DMS79 treated with DMSO at 0.1 percent for 48 hours (cell line): Measurements from ENCODE around the gene VAX1.
"Not testable (repeated sequence)": the region's sequence is repeated elsewhere in the genome, so short reads cannot be mapped to it uniquely, and the experiment has no call there.

Source experiments
- DNase-seq: peaks from one replicate; lab custom pipeline; 2025; lab: John Stamatoyannopoulos, UW

The VAX1 gene

GRCh38 chr10:117137911-117138642, at the start of gene VAX1:
Gene VAX1, minus strand, starts transcription at chr10:117138270. Its CDS starts 214 bp downstream, at chr10:117138056.
- DNase-seq = no peak

GRCh38 chr10:117186832-117187615, 49.0 kb upstream of the VAX1 start:
- no peak for DNase-seq

GRCh38 chr10:117185817-117186216, 47.7 kb upstream of the VAX1 start:
- DNase-seq = not testable (repeated sequence)

- DNase-seq = no peak
These were observed 46.8 kb upstream of the VAX1 start for GRCh38 chr10:117184821-117185220.

DNA sequence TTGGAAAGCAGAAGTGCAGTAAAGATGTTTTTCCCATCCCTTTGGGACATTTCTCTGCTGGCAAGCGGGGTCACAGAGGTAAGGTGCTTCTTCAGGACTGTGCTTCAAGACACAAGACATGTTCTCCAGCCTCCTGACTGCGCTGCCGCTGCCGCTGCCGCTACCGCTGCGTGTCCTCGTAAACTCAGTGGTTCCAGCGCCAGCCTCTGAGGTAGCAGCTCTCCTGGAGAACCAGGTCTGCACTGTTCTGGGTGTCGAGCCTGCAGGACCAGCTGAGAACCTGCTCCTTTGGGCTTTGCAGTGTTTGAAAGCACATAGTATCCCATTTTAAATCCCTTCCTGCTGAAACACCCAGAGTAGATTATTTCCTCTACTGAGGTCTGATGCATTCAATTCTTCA, 46.2 kb upstream of the VAX1 start:
- DNase-seq = no peak

DNA sequence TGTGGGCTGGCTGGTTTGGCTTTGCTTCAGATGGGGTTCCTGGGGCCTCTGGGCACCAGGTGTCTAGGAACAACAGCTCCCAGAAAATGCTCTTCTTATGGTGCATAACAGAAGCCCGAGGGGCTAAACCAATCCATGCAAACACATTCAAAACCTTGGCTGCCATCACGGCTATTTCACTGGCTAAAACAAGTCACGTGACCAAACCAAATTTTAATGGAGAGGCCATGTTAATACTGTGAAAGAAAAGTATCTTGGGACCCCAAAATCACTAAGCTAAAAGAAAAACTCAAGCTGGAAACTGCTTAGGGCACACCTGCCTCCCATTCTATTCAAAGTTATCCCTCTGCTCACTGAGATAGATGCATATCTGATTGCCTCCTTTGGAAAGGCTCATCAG, 40.1 kb upstream of the VAX1 start:
- DNase-seq = no peak

DNA sequence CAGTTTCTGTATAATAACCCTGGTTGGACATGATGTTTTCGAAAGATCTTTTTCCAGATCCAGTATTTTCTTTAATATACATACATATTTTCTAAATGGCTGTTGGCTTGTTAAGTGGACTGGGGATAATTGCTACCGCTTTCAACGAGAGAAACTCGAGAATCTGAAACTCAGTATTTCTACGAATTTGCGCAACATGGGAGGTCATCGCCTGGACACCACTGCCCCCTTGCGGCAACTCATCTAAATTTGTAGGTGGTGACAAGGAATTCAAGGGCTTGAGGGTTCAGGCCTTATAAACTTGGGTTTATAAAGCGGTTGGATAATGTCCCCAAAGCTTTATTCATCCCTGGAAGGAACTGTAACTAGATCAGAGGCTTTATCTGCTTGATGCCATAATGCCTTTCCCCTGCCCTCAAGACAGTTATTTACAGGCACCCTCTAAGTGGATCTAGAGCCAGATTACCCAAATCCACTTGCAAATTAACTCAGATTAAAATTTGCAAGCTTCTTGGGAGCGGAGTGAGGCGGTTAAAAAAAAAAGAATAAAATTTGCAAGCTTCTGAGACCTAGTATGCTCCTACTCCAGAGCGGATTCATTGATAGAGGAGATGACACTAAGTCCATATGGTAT, 37.9 kb upstream of the VAX1 start:
- DNase-seq = peak; percentile 33

DNA sequence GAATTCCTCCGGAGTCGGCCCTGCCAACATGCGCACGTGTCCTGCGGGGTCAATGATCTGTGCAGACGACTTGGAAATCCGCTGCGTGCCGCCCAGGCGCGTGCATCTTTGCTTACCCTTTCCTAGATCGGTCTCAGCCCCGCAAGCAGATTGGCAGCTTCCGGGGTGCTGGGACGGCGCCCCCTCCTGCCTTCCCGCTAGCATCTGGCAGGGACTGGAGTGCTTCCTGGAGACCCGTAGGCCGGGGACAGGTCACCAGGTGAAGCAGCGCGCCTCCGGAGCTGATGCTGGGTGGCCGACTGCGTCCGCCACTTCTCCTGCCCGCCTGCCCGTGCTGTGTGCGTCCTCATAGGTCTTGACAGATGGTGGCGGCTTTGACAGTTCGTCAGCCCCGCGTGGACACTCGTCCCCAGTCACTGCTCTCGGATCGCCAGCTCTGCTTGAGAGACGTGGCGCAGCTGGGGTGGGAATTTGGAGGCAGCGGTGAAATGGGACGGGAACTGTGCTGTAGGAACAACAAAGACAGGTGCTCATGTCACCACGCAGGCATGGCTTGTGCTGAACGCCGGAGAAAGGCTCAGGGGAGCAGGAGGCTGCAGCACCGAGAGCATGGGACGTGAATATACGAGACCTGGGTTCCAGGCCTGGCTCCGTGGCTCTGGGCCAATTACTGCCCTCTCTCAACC, 37.3 kb upstream of the VAX1 start:
- no peak for DNase-seq

GRCh38 chr10:117174439-117175214, 36.6 kb upstream of the VAX1 start:
- peak; percentile 34 for DNase-seq

DNA sequence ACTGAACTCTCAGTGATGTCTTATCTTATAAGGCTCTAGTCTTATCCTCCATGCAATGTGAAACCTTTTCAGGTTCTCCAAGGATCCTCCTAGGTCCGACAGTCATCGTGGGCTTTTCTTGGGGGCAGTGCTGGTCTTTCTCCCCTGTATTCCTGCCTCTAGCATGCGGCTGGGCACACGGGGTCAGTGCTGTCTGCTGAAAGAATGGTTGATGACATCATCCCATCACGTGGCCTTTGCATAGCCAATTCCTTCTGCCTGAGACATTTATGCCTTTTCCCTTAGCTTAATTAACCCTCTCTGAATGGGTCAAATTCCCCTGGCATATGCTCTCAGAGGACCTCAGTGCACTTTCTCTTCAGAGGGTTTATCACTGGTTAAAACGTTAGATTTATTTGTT, 32.2 kb upstream of the VAX1 start:
- DNase-seq = no peak

- no peak for DNase-seq
These were observed 31.4 kb upstream of the VAX1 start for GRCh38 chr10:117169480-117169879.

DNA sequence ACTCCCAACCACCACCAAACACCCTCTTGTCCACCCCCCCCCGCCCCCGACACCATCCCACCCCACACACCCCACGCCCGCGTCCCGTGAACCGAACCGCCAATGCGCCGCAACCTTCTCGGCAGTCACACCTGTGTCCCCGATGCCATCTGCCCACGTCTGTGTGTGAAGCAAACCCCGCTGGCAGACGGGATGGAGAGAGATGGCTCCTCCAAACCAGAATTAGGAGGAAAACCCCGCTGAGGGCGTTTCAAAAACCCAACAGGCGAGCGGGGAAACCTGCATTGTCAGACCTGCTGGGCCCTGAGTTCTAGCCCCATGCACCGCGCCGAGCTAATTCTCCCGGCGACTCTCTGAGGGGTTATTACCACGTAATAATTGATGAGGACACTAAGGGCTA, 30.7 kb upstream of the VAX1 start:
- no peak for DNase-seq

DNA sequence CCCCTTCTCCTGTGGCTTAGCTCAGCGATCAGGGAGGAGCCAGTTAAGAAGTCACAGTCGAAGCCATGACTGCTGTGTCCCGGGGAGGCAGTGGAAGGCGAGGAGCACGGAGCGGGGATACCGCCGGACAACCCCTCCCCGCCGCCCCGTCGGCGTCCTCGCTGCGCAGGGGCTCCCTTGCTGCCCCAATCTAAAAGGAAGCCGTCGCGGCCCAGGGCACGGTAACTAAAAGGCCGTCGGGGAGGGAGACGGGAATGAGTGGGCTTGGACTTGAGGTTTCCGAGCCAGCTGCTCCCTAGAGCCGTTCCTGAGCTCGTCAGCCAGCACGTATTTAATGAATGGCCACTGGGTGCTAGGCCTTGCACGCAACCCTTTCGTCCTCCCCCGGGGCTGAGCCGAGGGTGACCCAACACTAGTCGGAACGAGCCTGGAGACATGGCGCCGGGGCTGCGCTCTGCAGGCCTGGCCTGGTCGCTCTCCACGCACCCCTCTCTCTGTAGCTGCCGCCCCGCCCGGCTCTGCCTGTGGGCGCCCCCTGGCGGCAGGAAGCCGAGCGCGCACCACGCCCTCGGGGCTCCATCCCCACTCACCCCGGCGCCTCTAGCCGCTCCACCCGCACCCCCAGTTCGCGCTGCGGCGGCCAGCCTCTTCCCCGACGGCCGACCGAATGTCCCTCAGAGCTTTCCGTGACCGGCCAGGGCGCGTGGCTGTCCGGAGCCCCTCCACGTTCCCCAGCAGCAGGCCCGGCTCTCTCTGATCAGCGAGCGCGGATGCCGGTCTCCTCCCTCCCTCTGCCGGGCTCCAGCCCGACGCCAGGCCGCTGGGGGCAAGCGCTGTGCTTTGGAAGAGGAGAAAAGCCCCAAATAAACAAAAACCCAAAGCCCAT, 30.0 kb upstream of the VAX1 start:
- DNase-seq = peak; percentile 5

DNA sequence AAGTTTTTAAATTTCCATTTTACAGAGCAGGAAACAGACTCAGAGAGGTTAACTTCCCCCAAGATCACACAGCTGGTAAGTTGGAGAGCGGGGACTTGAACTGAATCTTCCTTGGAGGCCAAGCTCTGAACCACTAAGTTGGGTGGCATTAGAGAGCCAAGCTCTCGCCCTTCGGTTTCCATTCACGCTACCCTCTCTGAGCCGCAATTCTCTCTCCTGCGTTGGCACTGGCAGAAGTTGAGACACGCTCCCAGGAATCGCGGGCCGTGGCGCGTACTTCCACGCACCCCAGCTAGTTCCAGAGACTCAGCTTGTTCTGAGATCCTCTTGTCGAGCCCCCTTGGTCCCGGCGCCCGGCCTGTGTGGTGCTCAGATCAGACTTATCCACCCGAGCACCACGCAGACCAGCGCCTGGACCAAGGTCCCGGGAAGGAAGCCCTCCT, 29.3 kb upstream of the VAX1 start:
- no peak for DNase-seq

GRCh38 chr10:117166418-117167345, 28.6 kb upstream of the VAX1 start:
- no peak for DNase-seq

DNA sequence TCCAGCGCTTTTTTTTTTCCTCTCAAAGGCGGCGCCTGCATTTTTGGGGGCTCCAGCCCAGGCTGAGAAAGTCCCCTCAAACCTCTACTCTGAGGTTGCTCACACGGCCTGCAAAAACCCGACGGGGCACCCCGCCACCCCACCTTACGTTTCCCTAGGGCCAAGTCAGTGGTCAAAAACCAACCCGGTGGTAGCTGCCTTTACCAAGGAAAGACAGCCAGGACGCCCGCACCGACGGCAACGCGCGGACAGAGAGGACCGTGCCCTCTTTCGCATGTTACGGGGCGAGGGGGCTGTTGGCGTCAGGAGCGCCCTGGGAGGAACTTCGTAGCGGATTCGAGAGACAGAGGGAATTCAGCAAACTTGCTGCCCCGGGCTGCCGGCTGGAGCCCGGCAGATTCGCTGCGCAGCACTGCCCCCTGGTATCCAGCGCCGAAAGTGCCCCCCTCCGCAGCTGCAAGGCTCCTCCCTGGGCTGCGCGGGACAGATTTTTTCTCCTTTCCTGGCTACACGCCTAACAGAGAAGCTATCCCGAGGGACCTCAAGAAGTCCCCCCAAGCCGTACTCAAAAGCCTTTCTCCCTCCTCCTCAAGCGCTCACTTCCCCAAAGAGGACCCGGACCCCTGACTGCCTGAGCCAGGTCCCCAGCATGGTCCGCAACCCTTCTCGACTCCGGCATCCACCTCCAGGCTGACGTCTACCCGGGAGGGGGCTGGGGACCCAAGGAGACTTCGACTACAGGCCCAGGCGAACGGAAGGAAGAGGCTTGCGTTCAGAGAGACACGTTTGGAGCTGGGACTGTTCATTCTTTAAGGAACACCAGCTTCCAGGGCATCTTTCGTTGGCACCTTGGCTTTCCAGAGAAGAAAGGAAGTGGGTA, 27.7 kb upstream of the VAX1 start:
- no peak for DNase-seq

DNA sequence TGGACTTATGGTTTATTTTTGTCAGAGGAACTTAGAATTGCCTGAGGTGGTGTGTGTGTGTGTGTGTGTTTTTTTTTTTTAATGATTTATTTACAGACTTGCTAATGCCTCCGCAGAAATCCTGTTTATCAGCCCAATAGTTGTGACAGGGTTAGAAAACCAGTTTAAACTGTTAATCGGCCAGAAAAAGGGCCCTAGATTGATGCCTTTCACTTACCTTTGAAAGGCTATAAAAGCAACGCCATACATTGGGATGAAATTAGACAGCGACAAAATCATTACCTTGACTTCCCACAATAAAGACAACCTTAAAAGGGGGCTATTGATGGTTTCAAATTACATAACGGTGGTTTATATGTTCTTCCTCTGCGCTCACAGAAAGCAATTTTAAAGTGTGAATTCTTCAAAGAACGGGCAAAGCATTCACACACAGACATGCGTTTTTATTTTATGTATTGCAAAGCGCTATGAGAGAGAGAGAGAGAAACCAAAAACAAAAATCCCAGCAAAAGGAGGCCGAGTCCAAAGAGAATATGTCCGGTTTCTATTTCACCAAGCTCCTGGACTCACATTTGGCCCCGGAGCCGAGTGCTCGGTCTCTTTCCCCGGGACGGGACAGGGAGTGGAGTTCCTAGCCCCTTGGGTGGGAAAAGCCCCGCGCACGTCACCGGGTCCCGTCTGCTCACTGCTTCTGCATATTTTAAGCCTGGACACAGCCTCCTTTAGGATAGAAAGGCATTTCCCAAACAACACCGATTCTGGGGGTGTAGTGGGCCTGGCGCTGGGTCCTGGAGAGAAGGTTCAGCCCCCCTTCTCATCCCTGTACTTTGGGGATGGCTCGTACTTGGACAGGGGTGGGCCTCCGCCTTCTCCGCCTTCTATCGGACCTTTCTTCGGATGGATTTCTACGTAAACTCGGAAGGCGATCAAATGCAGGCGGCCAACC, 26.8 kb upstream of the VAX1 start:
- no peak for DNase-seq
